NCI-H524 (cell line): ENCODE data around the gene AKR1C3.
"Not testable (repeated sequence)": the region's sequence is repeated elsewhere in the genome, so short reads cannot be mapped to it uniquely, and the experiment has no call there.

ENCODE experiments used
- DNase-seq, 2 experiments: peaks; one replicate each; lab custom pipeline; 2025; lab: John Stamatoyannopoulos, UW

AKR1C3 gene

DNA sequence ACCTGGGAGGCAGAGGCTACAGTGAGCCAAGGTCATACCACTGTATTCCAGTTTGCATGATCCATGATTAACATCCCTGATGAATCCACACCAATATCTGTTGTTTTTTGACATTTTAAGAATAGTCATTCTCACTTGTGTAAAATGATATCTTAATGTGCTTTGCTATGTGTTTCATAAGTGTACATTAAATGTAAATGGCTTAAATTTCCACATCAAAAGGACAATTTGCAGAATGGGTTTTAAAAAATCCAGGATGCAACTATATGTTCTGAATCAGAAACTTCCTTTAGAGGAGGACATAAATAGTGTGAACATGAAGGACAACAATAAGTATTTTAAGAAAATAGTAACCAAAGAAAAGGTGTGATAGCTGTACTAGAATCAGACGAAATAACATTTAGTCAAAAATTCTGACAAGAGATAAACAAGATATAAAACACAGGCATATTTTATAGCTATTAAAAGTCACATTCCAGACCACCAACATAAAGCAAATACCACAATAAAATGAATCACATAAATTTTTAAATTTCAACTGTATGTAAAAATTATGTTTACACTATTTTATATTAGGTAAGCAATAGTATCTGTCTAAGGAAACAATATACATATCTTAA, 42.4 kb downstream of the AKR1C3 start:
- no peak for DNase-seq

DNA sequence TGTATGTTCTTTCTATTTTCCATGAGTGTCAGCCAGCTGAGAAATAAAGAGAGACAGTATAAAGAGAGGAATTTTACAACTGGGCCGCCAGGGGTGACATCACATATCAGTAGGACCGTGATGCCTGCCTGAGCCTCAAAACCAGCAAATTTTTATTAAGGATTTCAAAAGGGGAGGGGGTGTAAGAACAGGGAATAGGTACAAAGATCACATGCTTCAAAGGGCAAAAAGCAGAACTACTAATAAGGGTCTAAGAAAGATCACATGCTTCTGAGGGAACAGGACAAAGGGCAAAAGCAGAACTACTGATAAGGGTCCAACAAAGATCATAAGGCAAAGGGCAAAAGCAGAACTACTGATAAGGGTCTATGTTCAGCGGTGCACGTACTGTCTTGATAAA, 43.5 kb downstream of the AKR1C3 start:
- not testable (repeated sequence) for DNase-seq

DNA sequence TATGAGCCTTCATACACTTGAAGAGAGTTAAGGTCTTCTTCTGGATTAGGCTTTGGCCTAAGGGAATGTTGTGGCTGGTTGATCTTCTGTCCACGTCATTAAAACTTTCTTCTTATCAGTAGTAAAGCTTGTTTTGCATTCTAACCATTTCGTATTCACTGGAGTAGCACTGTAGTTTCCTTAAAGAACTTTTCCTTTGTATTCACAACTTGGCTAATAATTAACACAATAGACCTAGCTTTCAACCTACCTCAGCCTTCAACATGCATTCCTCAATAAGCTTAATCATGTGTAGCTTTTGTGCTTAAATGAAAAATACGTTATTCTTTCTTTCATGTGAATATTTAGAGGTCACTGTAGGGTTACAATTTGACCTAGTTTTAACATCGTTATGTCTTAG, 48.0 kb downstream of the AKR1C3 start:
- DNase-seq: no peak

- DNase-seq: no peak
Measured at GRCh38 chr10:5143137-5143536, 48.9 kb downstream of the AKR1C3 start.

GRCh38 chr10:5146920-5147254, 52.7 kb downstream of the AKR1C3 start:
- no peak for DNase-seq

- no peak for DNase-seq
Measured at GRCh38 chr10:5147255-5147980, 53.2 kb downstream of the AKR1C3 start.

- no peak for DNase-seq
Measured at GRCh38 chr10:5147981-5148677, 53.9 kb downstream of the AKR1C3 start.

GRCh38 chr10:5148678-5149032, 54.4 kb downstream of the AKR1C3 start:
- no peak for DNase-seq

- no peak for DNase-seq
Measured at GRCh38 chr10:5151076-5151475, 56.9 kb downstream of the AKR1C3 start.

DNA sequence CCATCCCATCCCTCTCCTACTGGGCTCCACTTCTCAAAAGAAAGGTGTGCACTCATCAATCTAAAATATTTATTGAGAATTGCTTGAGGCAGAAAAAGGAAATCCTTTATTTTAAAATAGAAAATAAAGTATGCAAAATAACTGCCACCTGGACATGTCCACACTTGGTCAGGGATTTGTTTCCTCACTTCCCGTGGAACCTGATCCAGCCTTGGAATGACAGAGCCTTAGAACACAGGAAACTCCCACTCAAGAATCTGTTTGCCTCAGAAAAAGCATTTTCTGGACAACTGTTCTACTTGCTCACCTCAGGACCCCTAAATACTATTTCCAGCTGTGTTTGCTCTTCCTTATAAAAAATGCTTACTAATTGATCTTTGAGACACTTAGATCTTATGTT, 61.7 kb downstream of the AKR1C3 start:
- DNase-seq: no peak
